Mucosa of descending colon (tissue), 3 donors: ENCODE data around the gene TTC21B. TPM values are rescaled to one million over a fixed set of nuclear protein-coding genes. Genes with fewer than 3 reads are reported as not detected.
A peak's percentile ranks its signal among the peaks of the same experiment; 100 is the strongest.

Experiments
- ATAC-seq: fragments of 200-7000 bp; cut with Tn5 transposase; one replicate; pipeline ENCODE4 v1.9.1; 2020; ENCODE audit warnings: mild to moderate bottlenecking, moderate library complexity
- DNase-seq, 3 donors: peaks; one replicate each; pipeline ENCODE4 v3.0.0-alpha.2; 2020
- H3K36me3 ChIP-seq: fragments of 200-600 bp; one replicate; pipeline ENCODE4 v1.8.0; 2021; ENCODE audit warnings: low read depth, mild to moderate bottlenecking
- H3K4me1 ChIP-seq: fragments of 200-600 bp; one replicate; pipeline ENCODE4 v1.8.0; 2021; ENCODE audit warnings: low read depth, mild to moderate bottlenecking
- H3K4me3 ChIP-seq: fragments of 200-600 bp; one replicate; pipeline ENCODE4 v1.8.0; 2021; ENCODE audit warnings: mild to moderate bottlenecking
- H3K9me3 ChIP-seq: fragments of 200-600 bp; one replicate; pipeline ENCODE4 v1.8.0; 2021; ENCODE audit warnings: mild to moderate bottlenecking
- intact Hi-C, 2 donors: fragments of 100-400 bp; cut with DNase I in 1 of 2; cut with micrococcal nuclease in 1 of 2; formaldehyde crosslinking; loops; one replicate each; pipeline versions ENCODE4 v1.11.0 to v1.11.1; 2022; cut with DNase I, micrococcal nuclease
- total RNA-seq, 3 donors: library from RNA; stranded (reverse); fragmentation: NEBNext Ultra II Directional in 2 of 3; extraction: Animal tissue kit (Norgen Biotek cat#: 25700) in 2 of 3; gene quantifications; one replicate each; pipeline versions ENCODE4 v1.2.1 to v1.2.4, GENCODE V29; 2021 to 2023
- TF ChIP-seq, protein P1 (sequence below): fragments of 200-600 bp; IDR thresholded peaks from one replicate; pipeline ENCODE4 v1.8.0; 2022; ENCODE audit warnings: antibody characterized with exemption, mild to moderate bottlenecking
- donor health status: DM: no; HTN: no; CAD: no; lungs with moderate emphysema.
- donor health status: DM: no; HTN: no; CAD: no.
- donor health status: DM: no; HTN: yes; CAD: no.

The TTC21B gene
- total RNA-seq, 3 donors from 2014 or later, result 10.4 to 22.2 (median 17.2) TPM

DNA sequence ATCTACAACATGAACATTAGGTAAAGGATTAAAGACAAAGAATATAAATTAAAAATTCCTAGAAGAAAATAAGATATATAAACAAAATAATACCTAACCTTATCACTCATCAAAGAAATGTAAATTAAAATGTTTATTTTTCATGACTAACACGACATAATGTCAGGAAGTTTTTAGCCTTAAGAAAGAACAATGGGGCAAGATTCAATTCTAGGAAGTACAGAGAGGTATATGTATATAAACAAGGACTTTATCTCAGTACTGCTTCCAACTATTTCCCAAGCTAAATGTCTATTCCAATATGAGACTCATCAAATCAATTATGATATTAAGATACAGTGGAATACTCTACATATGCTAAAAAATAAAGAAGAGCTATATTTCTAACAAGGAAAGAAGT is 44.1 kb downstream of the TTC21B start:
- ATAC-seq (no peak), DNase-seq (no peak)
- Histone ChIP-seq H3K36me3 (no peaks in the 10 kb centered on the region), H3K9me3 (no peaks in the 10 kb centered on the region), H3K4me1 (no peaks in the 10 kb centered on the region), H3K4me3 (no peak overlapping the region)
- TF ChIP-seq, protein P1, sequence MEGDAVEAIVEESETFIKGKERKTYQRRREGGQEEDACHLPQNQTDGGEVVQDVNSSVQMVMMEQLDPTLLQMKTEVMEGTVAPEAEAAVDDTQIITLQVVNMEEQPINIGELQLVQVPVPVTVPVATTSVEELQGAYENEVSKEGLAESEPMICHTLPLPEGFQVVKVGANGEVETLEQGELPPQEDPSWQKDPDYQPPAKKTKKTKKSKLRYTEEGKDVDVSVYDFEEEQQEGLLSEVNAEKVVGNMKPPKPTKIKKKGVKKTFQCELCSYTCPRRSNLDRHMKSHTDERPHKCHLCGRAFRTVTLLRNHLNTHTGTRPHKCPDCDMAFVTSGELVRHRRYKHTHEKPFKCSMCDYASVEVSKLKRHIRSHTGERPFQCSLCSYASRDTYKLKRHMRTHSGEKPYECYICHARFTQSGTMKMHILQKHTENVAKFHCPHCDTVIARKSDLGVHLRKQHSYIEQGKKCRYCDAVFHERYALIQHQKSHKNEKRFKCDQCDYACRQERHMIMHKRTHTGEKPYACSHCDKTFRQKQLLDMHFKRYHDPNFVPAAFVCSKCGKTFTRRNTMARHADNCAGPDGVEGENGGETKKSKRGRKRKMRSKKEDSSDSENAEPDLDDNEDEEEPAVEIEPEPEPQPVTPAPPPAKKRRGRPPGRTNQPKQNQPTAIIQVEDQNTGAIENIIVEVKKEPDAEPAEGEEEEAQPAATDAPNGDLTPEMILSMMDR, result no peak
- intact Hi-C loops, result no loop called here

- Histone ChIP-seq H3K36me3 (no peaks in the 10 kb centered on the region), H3K4me3 (no peak overlapping the region), H3K4me1 (no peaks in the 10 kb centered on the region), H3K9me3 (no peaks in the 10 kb centered on the region)
- DNase-seq, result no peak
- intact Hi-C loops, result no loop called here
- ATAC-seq, result no peak
- TF ChIP-seq, protein P1, result no peak
Measured at GRCh38 chr2:165905854-165906253, 47.7 kb downstream of the TTC21B start.

- TF ChIP-seq, protein P1, result no peak
- intact Hi-C loops, result no loop called here
- DNase-seq, result no peak
- H3K9me3 ChIP-seq, result no peaks in the 10 kb centered on the region
- no peaks in the 10 kb centered on the region for H3K36me3 ChIP-seq
- no peak overlapping the region for H3K4me3 ChIP-seq
- H3K4me1 ChIP-seq, result no peaks in the 10 kb centered on the region
- ATAC-seq, result no peak
Measured at GRCh38 chr2:165905269-165905668, 48.3 kb downstream of the TTC21B start.

DNA sequence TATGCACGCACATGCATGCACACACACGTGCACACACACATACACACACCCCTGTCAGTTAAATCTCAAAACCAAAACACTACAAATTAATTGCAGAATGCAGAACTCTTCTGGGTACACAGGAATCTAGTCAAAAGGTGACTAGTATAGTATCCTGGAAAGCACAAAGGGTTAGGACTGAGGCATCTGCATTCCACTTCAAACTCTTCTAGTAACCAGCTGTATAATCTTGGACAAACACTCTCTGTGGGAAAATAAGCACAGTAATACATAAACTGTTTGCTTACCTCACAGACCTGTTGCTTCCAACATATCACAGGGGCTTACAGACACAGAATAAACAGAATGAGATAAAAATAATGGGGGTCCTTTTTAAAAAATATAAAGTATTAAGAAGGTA is 49.1 kb downstream of the TTC21B start:
- no peak for ATAC-seq
- no peak overlapping the region for H3K4me3 ChIP-seq

DNA sequence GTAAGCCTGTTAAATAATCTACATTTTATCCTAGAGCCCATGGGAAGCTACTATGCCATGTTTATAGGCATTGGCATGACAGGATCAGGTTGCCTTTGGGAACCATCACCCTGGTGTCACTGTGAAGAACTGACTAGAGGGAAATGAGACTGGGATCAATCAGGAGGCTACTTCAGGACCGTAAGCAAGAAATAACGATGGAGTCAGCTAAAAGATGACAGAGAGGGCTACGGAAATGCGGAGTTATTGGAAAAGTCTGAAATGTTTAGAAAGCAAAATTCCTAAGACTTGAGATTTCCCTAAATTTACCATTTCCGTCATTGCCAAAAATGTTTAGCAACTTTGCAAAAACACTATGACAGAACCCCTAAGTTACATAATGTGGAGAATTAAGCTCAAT is 50.2 kb downstream of the TTC21B start:
- DNase-seq, result no peak
- Histone ChIP-seq H3K4me3 (no peak overlapping the region), H3K36me3 (no peaks in the 10 kb centered on the region), H3K9me3 (no peaks in the 10 kb centered on the region), H3K4me1 (no peaks in the 10 kb centered on the region)
- intact Hi-C loops, result no loop called here
- no peak for ATAC-seq
- TF ChIP-seq, protein P1, result no peak

More for the DNA sequence above, 49.1 kb downstream of the TTC21B start:
- no peaks in the 10 kb centered on the region for H3K36me3 ChIP-seq
- TF ChIP-seq, protein P1, result no peak
- no peaks in the 10 kb centered on the region for H3K9me3 ChIP-seq
- no peak for DNase-seq
- no peaks in the 10 kb centered on the region for H3K4me1 ChIP-seq
- intact Hi-C loops, result no loop called here

DNA sequence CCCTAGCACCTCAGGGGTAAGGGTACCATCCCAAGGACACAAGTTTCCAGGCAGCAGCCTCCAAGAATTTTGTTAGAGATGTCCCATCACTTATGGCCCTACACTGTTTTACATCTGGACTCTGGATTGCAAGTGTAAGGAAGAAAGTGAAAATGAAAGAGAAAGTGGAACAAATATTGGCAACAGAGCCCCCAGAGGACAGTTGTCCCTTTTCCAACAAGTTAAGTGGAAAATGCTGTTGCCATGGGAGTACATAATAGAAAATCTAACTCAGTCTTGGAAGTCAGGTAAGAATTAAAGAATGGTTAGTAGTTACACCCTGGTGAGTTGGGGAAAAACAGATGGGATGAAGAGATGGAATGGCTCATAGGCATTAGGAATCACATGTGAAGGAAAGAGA is 50.6 kb downstream of the TTC21B start:
- no peaks in the 10 kb centered on the region for H3K4me1 ChIP-seq
- intact Hi-C loops, result no loop called here
- H3K36me3 ChIP-seq, result no peaks in the 10 kb centered on the region
- TF ChIP-seq, protein P1, result no peak
- no peaks in the 10 kb centered on the region for H3K9me3 ChIP-seq
- no peak for DNase-seq
- no peak overlapping the region for H3K4me3 ChIP-seq
- peak; percentile 74 for ATAC-seq
